IPS DF 6.9 (cell line): ENCODE measurements around the gene NDUFB10.

ENCODE experiments used
- DNase-seq: peaks from one replicate; pipeline ENCODE4 v3.0.0-alpha.2; 2013; ENCODE audit warnings: low read depth, low spot score
- H3K27ac ChIP-seq: one replicate; pipeline ENCODE4 v1.5.1; 2013; ENCODE audit warnings: low read length, control low read depth
- H3K27me3 ChIP-seq: 2 replicates; pipeline ENCODE4 v1.6.1; 2013; ENCODE audit warnings: mild to moderate bottlenecking, low read length; ENCODE audit not compliant: control insufficient read depth, insufficient read depth
- H3K36me3 ChIP-seq: 2 replicates; pipeline ENCODE4 v1.6.1; 2013; ENCODE audit warnings: low read length; ENCODE audit not compliant: control insufficient read depth, insufficient read depth
- H3K4me1 ChIP-seq: 2 replicates; pipeline ENCODE4 v1.6.1; 2013; ENCODE audit warnings: low read length; ENCODE audit not compliant: control insufficient read depth, insufficient read depth
- H3K4me3 ChIP-seq: 2 replicates; pipeline ENCODE4 v1.5.1; 2013; ENCODE audit warnings: mild to moderate bottlenecking, low read length
- H3K9me3 ChIP-seq: 2 replicates; pipeline ENCODE4 v1.6.1; 2013; ENCODE audit warnings: low read length, inconsistent platforms; ENCODE audit not compliant: control insufficient read depth, insufficient read depth
- WGBS: extraction: QIAGEN DNeasy Blood & Tissue Kit; methylation state at CpG from one replicate; pipeline ENCODE4 v1.1.7; 2013; ENCODE audit warnings: mixed read lengths, missing lambda C conversion rate; ENCODE audit not compliant: insufficient read length, insufficient coverage; 5-methylcytosine and 5-hydroxymethylcytosine counted together

NDUFB10 gene

GRCh38 chr16:1989209-1990100 is 30.1 kb downstream of the NDUFB10 start, which contains the start of gene SYNGR3:
TSS of gene SYNGR3 (plus strand) at chr16:1989970. CDS start at chr16:1990103, 133 bp downstream.
- no peak within 1 kb of the TSS for H3K27ac ChIP-seq

GRCh38 chr16:1990101-1990350 is 30.7 kb downstream of the NDUFB10 start:
- DNase-seq: no peak
- H3K9me3 ChIP-seq: no peaks in the 10 kb centered on the region
- peaks cover 9% of the 10 kb centered on the region for H3K36me3 ChIP-seq
- peaks cover 9% of the 10 kb centered on the region for H3K4me1 ChIP-seq
- peak overlapping the region; percentile 63 for H3K4me3 ChIP-seq
- no CpG with 5 or more reads among the region's 25 CpGs for WGBS
- no peak overlapping the region for H3K27ac ChIP-seq
- peaks cover 2% of the 10 kb centered on the region; the same call in 1 of the 2 replicates for H3K27me3 ChIP-seq

More at GRCh38 chr16:1989209-1990100, 30.1 kb downstream of the NDUFB10 start, which contains the start of gene SYNGR3:
- H3K27me3 ChIP-seq: peaks cover 2% of the 10 kb centered on the region; the same call in 1 of the 2 replicates
- peak within 1 kb of the TSS; percentile 63 for H3K4me3 ChIP-seq
- no CpG with 5 or more reads among the region's 67 CpGs for WGBS
- peaks cover 9% of the 10 kb centered on the region for H3K36me3 ChIP-seq
- no peak for DNase-seq
- H3K4me1 ChIP-seq: peaks cover 9% of the 10 kb centered on the region
- no peaks in the 10 kb centered on the region for H3K9me3 ChIP-seq

GRCh38 chr16:1990351-1991134 is 31.2 kb downstream of the NDUFB10 start:
- DNase-seq: no peak
- no peaks in the 10 kb centered on the region for H3K9me3 ChIP-seq
- peaks cover 7% of the 10 kb centered on the region for H3K36me3 ChIP-seq
- peaks cover 2% of the 10 kb centered on the region; the same call in 1 of the 2 replicates for H3K27me3 ChIP-seq
- H3K4me1 ChIP-seq: peaks cover 9% of the 10 kb centered on the region
- no CpG with 5 or more reads among the region's 50 CpGs for WGBS
- peak overlapping the region; percentile 63; the same call in 1 of the 2 replicates for H3K4me3 ChIP-seq
- no peak overlapping the region for H3K27ac ChIP-seq

DNA sequence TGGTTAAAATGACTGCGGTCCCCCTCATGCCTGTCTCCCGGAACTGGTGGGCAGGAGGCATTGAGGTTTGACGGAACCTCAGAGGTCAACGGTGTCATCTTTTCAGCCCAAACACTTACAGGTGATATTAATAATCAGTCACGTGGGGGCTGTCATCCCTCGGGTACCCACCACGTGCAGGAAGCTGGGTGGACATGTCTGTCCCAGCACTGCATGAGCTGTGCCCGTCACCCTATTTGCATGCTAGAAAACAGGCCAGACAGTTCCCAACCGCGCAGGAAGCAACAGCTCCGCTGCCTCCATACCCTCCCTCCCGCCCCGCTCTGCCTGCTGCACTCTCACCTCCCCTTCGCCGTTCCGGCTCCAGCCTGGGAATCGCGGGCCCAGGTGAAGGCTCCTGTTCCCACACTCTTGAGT is 31.8 kb downstream of the NDUFB10 start:
- H3K9me3 ChIP-seq: no peaks in the 10 kb centered on the region
- peaks cover 2% of the 10 kb centered on the region; the same call in 1 of the 2 replicates for H3K27me3 ChIP-seq
- no CpG with 5 or more reads among the region's 18 CpGs for WGBS
- no peak overlapping the region; the same call in 1 of the 2 replicates for H3K4me3 ChIP-seq
- H3K27ac ChIP-seq: no peak overlapping the region
- H3K4me1 ChIP-seq: peaks cover 9% of the 10 kb centered on the region
- peaks cover 2% of the 10 kb centered on the region for H3K36me3 ChIP-seq
- no peak for DNase-seq

DNA sequence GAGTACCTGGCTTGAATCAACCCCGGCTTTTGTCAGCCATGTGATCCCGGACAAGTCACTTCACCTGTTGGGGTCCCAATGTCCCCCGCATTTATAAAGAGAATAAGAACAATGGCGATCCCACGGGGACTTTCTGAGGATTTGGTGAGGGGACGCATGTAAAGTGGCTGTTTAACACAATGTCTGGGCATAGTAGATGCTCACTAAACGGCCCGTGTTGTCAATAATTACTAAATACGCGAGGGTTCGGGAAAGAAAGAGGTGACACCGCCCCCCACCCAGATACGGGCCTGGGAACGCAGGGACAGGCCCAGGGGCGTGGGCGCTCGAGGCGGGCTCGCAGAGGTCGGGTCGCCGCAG is 32.2 kb downstream of the NDUFB10 start:
- Histone ChIP-seq H3K4me3 (peak overlapping the region; percentile 18; the same call in 1 of the 2 replicates), H3K27me3 (peaks cover 2% of the 10 kb centered on the region; the same call in 1 of the 2 replicates), H3K27ac (no peak overlapping the region), H3K36me3 (no peaks in the 10 kb centered on the region; the same call in 1 of the 2 replicates), H3K9me3 (no peaks in the 10 kb centered on the region), H3K4me1 (peaks cover 9% of the 10 kb centered on the region)
- whole genome bisulfite sequencing: no CpG with 5 or more reads among the region's 22 CpGs
- no peak for DNase-seq

- Histone ChIP-seq H3K36me3 (no peaks in the 10 kb centered on the region; the same call in 1 of the 2 replicates), H3K4me1 (peaks cover 9% of the 10 kb centered on the region), H3K9me3 (no peaks in the 10 kb centered on the region), H3K27ac (no peak overlapping the region), H3K4me3 (peak overlapping the region; percentile 35; the same call in 1 of the 2 replicates), H3K27me3 (peaks cover 2% of the 10 kb centered on the region; the same call in 1 of the 2 replicates)
- no peak for DNase-seq
- WGBS: no CpG with 5 or more reads among the region's 96 CpGs
Observed at GRCh38 chr16:1991948-1992703, 32.8 kb downstream of the NDUFB10 start.

DNA sequence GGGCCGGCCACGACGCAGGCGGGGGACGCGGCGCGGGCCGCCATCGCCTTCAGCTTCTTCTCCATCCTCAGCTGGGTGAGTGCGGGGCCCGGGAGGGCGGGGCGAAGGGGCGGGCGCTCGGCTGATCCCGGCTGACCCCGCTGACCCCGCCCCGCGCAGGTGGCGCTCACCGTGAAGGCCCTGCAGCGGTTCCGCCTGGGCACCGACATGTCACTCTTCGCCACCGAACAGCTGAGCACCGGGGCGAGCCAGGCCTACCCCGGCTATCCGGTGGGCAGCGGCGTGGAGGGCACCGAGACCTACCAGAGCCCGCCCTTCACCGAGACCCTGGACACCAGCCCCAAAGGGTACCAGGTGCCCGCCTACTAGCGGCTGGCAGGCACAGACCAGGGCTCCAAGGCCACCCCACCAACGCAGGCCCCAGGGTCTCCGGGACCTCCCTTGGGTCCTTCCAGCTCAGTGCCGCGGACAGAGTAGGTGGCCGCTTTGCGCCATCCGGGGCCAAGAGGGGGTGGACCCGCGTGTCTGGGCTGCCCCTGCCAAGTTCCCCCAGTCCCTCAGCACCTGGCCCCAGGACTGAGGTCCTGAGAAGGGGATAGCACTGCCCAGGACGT is 33.5 kb downstream of the NDUFB10 start:
- Histone ChIP-seq H3K4me3 (peak overlapping the region; percentile 35; the same call in 1 of the 2 replicates), H3K36me3 (peaks cover under 1% of the 10 kb centered on the region), H3K27ac (no peak overlapping the region), H3K27me3 (peaks cover 2% of the 10 kb centered on the region; the same call in 1 of the 2 replicates), H3K9me3 (no peaks in the 10 kb centered on the region), H3K4me1 (peaks cover 9% of the 10 kb centered on the region)
- no peak for DNase-seq
- WGBS: no CpG with 5 or more reads among the region's 50 CpGs

DNA sequence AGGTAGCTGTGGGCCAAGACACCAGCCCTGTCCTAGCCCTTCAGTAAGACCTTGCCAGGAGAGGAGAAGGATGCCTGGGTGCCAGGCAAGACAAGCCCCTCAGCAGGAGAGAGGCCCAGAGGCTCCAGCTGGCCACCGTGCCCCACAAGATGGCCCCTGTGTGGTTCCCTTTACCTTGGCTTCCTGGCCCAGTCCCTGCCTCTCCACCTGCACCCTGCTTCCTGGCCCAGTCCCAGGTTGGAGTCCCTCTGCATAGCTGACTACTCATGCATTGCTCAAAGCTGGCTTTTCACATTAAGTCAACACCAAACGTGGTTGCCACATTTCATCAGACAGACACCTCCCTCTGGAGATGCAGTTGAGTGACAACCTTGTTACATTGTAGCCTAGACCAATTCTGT is 34.4 kb downstream of the NDUFB10 start:
- peaks cover 2% of the 10 kb centered on the region; the same call in 1 of the 2 replicates for H3K27me3 ChIP-seq
- no CpG with 5 or more reads among the region's 2 CpGs for WGBS
- peaks cover 7% of the 10 kb centered on the region for H3K36me3 ChIP-seq
- no peaks in the 10 kb centered on the region for H3K9me3 ChIP-seq
- H3K27ac ChIP-seq: no peak overlapping the region
- no peak overlapping the region for H3K4me3 ChIP-seq
- no peak for DNase-seq
- peaks cover 9% of the 10 kb centered on the region for H3K4me1 ChIP-seq

- DNase-seq: no peak
- no CpG with 5 or more reads among the region's 26 CpGs for WGBS
- Histone ChIP-seq H3K4me1 (no peaks in the 10 kb centered on the region), H3K27ac (no peak overlapping the region), H3K27me3 (no peaks in the 10 kb centered on the region), H3K9me3 (no peaks in the 10 kb centered on the region), H3K4me3 (no peak overlapping the region), H3K36me3 (peaks cover 42% of the 10 kb centered on the region)
Observed at GRCh38 chr16:1997494-1998359, 38.4 kb downstream of the NDUFB10 start.
